ENCODE measurements around the gene KCNQ1OT1.

KCNQ1OT1 gene

DNA sequence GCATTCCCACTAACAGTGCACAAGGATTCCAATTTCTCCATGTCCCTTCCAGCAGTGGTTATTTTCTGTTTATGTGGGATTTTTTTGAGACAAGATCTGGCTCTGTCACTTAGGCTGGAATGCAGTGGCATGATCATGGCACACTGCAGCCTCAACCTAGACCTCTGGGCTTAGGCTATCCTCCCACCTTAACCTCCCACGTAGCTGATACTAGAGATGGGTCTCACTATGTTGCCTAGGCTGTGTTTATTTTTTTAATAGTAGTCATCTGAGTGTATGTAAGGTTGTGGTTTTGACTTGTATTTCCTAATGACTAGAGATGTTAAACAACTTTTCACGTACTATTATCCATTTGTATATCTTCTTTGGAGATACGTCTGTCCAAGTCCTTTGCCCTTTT is 74.6 kb downstream of the KCNQ1OT1 start:
- TF ChIP-seq, protein P1, sequence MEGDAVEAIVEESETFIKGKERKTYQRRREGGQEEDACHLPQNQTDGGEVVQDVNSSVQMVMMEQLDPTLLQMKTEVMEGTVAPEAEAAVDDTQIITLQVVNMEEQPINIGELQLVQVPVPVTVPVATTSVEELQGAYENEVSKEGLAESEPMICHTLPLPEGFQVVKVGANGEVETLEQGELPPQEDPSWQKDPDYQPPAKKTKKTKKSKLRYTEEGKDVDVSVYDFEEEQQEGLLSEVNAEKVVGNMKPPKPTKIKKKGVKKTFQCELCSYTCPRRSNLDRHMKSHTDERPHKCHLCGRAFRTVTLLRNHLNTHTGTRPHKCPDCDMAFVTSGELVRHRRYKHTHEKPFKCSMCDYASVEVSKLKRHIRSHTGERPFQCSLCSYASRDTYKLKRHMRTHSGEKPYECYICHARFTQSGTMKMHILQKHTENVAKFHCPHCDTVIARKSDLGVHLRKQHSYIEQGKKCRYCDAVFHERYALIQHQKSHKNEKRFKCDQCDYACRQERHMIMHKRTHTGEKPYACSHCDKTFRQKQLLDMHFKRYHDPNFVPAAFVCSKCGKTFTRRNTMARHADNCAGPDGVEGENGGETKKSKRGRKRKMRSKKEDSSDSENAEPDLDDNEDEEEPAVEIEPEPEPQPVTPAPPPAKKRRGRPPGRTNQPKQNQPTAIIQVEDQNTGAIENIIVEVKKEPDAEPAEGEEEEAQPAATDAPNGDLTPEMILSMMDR (IDR thresholded peaks at IDR 0.05; ENCODE audit: insufficient read depth, low read depth, low read length, missing control alignments) = no peak
- no peak overlapping the region for H3K4me3 ChIP-seq (ENCODE audit: low read depth, low read length)

DNA sequence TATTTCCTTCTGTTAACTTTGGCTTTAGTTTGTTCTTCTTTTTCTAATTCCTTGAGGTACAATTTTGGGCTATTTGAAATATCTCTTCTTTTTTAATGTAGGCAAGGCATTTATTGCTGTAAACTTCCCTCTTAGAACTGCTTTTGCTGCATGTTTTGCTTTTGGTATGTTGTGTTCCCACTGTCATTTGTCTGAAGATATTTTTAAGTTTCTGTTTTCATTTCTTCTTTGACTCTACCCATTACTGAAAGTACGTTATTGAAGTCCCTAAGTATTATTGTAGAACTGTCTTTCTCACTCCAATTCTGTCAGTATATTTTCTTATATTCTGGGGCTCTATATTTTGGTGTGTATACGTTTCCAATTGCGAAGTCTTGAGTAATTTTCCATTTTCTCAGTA is 77.9 kb downstream of the KCNQ1OT1 start:
- peak; percentile 51 for DNase-seq (ENCODE audit: low read depth)
- H3K4me3 ChIP-seq (ENCODE audit: low read depth, low read length) = peak overlapping the region; percentile 31
- TF ChIP-seq, protein P1 (IDR thresholded peaks at IDR 0.05; ENCODE audit: insufficient read depth, low read depth, low read length, missing control alignments) = no peak

More for the DNA sequence above, 74.6 kb downstream of the KCNQ1OT1 start:
- no peak for DNase-seq (ENCODE audit: low read depth)

DNA sequence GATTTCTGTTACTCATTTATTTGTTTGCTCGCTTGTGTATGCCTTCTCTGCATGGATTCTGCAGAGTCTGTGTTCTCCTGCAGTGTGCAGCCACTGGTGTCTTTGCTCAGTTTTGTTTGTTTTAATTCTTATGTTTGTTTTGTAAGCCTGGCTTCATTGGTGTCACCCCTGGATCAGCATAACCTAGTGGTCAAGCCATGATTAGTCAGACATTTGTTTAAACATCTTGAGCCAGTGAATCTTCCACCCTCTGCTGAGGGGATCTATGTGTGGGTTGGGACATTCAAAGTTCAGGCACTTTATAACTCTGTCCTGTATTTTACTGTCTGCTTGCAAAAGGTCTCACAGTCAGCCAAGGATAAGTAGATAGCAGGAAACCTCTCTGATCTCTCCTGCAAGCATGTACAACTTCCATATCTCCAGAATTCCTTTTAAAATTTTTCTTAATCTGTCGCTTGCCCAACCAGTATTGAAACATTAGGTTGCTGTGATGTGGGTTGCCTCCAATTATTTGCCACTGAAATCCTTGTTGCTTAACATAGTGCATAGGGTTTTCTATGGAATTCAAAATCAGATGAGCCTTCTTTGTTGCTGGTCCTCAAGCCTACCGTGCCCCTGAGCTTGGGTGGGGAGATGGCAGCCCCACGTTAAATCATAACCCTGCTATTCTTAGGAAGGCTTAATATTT is 86.8 kb downstream of the KCNQ1OT1 start:
- no peak for DNase-seq (ENCODE audit: low read depth)
- H3K4me3 ChIP-seq (ENCODE audit: low read depth, low read length) = no peak overlapping the region
- TF ChIP-seq, protein P1 (IDR thresholded peaks at IDR 0.05; ENCODE audit: insufficient read depth, low read depth, low read length, missing control alignments) = no peak

DNA sequence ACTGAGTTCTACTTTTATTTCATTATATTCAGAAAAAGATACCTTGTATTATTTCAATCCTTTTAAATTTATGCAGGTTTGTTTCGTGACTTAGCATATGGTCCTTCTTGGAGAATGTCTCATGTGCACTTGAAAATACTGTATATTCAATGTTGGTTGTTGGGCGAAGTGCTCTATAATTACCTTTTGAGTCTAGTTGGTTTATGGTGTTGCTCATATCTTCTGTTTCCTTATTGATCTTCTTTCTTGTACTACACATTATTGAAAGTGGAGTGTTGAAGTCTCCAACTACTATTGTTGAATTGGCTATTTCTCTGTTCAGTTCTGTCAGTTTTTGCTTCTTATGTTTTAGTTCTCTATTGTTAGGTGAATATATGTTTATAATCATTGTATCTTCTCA is 90.4 kb downstream of the KCNQ1OT1 start:
- no peak for DNase-seq (ENCODE audit: low read depth)
- TF ChIP-seq, protein P1 (IDR thresholded peaks at IDR 0.05; ENCODE audit: insufficient read depth, low read depth, low read length, missing control alignments) = no peak
- H3K4me3 ChIP-seq (ENCODE audit: low read depth, low read length) = no peak overlapping the region

DNA sequence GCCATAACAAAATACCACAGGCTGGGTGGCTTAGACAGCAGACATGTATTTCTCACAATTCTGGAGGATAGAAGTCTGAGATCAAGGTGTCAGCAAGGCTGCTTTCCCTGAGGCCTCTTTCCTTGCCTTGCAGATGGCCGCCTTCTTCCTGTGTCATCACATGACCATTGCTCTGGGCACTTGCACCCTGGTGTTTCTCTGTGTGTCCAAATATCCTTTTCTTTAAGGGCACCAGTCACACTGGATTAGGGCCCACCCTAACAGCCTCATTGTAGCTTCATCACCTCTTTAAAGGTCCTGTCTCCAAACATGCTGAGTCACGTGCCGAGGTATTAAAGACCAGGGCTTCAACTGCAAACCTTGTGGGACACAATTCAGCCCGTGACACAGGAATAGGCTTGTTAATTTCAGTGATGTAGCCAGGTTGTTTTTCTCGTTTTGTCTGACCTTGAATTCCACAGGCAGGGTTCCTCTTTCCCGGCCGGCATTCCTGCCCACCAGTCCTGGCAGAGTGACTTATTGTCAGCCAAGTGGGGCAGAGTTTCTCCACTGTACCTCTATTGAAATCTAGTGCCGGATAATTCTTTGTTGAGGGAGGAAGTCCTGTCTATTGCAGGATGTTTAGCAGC is 100.1 kb downstream of the KCNQ1OT1 start:
- TF ChIP-seq, protein P1 (IDR thresholded peaks at IDR 0.05; ENCODE audit: insufficient read depth, low read depth, low read length, missing control alignments) = no peak
- no peak overlapping the region for H3K4me3 ChIP-seq (ENCODE audit: low read depth, low read length)
- no peak for DNase-seq (ENCODE audit: low read depth)

DNA sequence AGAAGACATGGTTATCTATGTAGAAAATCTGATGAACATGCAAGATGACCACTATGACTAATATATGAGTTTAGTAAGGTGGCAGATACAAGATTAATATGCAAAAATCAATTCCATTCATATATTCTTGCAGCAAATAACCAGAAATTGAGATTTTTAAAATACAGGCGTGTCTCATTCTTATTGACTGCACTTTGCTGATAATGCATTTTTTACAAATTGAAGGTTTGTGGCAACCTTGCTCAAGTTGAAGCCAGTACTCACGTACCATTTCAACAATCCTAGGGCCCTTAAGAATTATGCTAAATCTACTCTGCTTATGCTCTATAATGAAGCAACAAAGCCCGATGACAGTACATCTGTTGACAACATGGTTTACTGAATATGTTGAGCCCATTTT is 104.6 kb downstream of the KCNQ1OT1 start:
- TF ChIP-seq, protein P1 (IDR thresholded peaks at IDR 0.05; ENCODE audit: insufficient read depth, low read depth, low read length, missing control alignments) = no peak
- H3K4me3 ChIP-seq (ENCODE audit: low read depth, low read length) = no peak overlapping the region
- DNase-seq (ENCODE audit: low read depth) = no peak
